Stimulated activated CD4-positive, alpha-beta T cell treated with anti-CD3 and anti-CD28 coated beads, Interleukin-15, amount 100 ng/mL, for 48 hours (primary cell): ENCODE measurements around the gene MINDY1.

Source experiments
- DNase-seq, 2 donors: peaks; one replicate each; pipeline ENCODE4 v3.0.0-alpha.2; 2020; ENCODE audit warnings: low read depth in 2 of 2

The MINDY1 gene

GRCh38 chr1:150965605-150966004, 41.1 kb downstream of the MINDY1 start:
- DNase-seq, result no peak

- DNase-seq, result no peak
Observed at GRCh38 chr1:150964164-150964489, 42.6 kb downstream of the MINDY1 start.

- DNase-seq, result no peak
Observed at GRCh38 chr1:150963321-150964163, 43.2 kb downstream of the MINDY1 start.

GRCh38 chr1:150961756-150962155, 44.9 kb downstream of the MINDY1 start:
- DNase-seq, result no peak

DNA sequence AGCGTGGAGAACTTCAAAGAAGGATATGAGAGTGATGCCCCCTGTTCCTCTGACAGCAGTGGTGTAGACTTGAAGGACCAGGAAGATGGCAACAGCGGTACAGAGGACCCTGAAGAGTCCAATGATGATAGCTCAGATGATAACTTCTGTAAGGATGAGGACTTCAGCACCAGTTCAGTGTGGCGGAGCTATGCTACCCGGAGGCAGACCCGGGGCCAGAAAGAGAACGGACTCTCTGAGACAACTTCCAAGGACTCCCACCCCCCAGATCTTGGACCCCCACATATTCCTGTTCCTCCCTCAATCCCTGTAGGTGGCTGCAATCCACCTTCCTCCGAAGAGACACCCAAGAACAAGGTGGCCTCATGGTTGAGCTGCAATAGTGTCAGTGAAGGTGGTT, 46.1 kb downstream of the MINDY1 start:
- DNase-seq, result no peak

DNA sequence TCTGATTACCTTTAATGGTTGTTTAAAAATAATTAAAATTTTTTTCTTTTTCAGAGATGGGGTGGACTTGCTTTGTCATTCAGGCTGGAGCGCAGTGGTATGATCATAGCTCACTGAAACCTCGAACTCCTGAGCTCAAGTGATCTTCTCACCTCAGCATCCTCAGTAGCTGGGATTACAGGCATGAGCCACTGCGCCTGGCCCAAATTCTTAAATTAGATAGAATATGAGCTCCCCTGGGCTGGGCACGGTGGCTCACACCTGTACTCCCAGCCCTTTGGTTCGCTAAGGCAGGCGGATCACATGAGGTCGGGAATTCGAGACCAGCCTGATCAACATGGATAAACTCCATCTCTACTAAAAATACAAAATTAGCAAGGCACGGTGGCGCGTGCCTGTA, 49.0 kb downstream of the MINDY1 start:
- DNase-seq, result no peak

DNA sequence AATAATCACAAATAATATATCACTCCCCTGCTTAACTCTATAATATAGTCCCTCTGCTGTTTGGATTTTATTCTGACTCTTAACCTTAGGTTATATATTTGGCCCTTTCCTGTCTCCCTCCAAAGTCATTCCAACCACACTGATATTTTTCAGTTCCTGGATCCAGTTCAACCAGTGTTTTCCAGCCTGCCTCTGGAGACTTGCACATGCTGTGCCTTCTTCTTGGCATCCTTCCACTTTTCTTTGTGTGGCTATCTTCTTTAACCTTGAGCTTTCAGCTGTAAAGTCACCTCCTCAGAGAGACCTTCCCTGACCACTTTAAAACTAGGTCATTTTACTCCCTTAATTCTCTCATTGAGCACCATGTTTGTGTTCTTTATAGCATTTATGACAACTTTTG, 51.4 kb downstream of the MINDY1 start:
- no peak for DNase-seq

DNA sequence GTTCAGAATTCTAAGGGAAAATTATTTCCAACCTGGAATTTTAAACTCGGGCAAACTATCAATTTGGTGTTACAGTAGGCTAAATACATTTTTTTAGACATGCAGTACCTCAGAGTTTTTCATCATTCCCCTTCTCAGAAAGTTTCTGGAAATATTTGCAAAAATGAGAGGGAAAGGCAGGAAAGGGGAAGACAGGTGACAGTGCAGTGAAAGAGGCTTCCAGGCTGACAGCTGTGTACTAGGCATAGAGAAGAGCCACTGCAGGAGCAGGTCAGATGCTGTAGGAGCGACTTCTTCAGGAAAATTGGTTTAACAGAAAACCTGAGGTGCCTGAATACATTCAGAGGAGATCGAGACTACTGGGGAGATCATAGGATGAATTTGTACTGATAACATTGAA, 52.0 kb downstream of the MINDY1 start:
- no peak for DNase-seq
